ENCODE data around the gene TRH. TPM values are rescaled to one million over a fixed set of nuclear protein-coding genes. Genes with fewer than 3 reads are reported as not detected.
"Not testable (repeated sequence)": the region's sequence is repeated elsewhere in the genome, so short reads cannot be mapped to it uniquely, and the experiment has no call there.

The TRH gene
- total RNA-seq, 1 donor from 2014 or later, result not detected

DNA sequence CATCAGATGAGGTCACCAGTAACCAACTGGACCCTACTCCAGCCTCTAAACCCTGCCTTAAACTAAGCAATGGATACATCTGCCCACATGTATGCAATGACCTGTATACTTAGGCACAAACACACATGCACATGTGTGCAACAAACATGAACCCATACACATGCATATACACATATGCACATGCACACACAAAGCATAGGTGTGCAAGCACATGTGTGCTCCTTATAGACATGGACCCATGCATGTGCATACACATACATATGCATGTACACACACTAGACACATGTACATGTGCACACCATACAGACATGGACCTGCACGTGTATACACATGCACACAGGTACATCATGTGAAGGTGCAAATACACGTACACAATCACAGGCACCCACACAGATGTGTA is 8.6 kb upstream of the TRH start:
- DNase-seq (ENCODE audit: low read depth), result no peak

DNA sequence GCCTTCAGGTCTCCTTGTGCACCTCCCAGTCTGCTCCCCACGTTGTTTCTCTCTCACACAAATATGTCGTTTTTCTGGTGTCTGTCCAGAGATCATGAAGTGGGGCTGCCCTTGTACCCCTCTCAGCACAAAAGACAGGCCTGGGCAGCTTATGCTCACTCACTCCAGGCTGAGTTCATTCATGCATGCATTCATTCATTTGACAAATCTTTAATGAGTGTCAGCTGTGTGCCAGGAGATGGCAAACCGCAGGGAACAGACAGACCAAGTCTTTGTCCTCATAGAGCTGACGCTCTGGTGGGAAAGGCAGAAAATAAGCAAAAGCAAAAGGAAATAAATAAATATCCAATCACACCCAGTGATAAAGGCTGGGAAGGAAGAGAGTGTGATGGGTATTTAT is 7.6 kb upstream of the TRH start:
- no peak for DNase-seq (ENCODE audit: low read depth)

DNA sequence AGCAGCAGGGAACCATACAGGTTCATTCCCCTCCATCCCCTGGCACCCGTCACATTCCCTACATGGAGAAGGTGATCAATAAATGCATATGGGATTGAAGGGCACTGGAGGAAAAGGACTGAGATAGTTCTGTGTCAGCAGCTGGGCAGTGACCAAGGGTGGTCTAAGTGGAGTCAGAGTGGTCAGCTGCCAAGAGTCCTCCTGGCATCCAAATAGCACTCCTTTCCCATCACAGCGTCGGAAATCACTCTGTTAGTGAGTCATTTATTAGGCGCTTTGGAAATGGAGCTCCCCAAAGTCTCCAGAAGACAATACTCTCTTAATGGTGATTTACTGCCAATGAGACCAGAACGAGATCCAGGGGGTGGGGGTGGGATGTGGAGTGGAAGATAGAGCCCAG is 6.8 kb upstream of the TRH start:
- no peak for DNase-seq (ENCODE audit: low read depth)

DNA sequence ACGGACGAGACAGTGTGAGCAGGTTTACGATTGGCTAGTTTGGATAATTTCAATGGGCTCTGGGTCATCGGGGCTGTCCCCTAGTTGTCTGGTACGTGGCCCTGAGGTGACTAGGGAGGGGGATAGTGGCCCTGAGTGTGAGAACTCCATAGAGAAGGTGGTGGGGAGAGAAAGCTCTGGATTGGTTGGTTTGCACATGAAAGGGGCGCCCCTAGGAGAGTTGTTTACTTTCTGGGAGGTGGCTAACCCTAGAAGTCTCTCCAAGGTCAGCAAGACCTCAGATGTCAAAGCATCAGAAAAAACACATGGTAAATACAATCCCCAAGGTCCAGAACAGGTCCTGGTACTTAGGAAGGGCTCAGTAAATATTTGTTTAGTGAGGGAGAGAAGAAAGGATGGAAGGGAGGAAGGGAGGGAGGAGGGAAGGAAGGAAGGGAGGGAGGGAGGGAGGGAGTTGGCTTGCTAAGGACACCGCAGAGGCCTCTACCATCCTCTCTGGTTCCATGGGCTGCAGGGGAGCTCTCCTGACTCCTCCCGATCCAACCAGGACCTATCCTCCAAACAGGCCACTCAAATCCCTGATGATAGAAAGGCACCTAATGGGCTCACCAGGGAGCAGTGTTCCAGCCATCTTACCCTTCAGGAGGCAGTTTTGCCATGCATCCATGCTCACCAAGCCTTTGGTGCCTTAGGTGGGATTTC is 3.0 kb upstream of the TRH start:
- DNase-seq (ENCODE audit: low read depth), result no peak

DNA sequence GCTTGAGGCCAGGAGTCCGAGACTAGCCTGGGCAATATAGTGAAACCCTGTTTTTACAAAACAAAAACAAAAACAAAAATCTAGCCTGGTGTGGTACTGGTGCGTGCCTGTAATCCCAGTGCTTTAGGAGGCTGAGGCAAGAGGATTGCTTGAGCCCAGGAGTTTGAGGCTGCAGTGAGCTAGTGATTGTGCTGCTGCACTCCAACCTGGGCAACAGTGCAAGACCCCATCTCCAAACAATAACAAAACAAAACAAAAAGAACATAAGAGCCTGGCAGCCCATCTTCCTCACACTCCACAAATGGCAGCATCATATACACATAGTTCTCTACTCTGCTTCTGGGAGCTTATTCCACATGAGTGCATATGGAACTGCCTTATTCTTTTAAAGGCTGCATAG is 2.2 kb upstream of the TRH start:
- no peak for DNase-seq (ENCODE audit: low read depth)

DNA sequence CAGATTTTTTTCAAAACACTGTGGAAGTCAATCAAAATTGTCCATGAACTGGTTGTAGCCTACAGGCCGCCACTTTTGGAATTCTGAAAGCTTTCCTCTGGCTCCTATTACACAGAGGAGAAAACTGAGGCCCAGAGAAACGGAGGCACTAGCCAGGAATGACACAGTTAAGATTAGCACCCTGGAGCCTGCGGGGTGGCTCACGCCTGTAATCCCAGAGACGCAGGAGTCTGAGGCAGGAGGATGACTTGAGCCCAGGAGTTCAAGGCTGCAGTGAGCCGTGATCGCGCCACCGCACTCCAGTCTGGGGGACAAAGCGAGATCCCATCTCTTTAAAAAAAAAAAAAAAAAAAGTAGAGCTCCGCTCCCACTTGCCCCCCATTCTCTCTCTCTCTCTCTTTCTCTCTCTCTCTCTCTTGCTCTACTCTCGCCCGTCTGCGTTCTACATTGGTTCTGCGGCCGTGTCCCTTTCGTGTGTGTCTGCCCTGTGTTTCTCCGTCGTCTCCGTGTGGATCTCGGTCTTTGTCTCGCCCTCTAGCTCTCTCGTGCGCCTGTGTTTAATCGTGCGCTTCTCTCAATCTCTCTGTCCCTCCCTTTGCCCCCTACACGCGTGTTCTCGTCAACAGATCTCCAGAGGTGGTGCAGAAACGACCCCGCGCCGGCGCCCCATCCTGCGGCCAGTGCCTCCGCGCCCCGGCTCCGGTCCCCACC is 512 bp upstream of the TRH start:
- no peak for DNase-seq (ENCODE audit: low read depth)

DNA sequence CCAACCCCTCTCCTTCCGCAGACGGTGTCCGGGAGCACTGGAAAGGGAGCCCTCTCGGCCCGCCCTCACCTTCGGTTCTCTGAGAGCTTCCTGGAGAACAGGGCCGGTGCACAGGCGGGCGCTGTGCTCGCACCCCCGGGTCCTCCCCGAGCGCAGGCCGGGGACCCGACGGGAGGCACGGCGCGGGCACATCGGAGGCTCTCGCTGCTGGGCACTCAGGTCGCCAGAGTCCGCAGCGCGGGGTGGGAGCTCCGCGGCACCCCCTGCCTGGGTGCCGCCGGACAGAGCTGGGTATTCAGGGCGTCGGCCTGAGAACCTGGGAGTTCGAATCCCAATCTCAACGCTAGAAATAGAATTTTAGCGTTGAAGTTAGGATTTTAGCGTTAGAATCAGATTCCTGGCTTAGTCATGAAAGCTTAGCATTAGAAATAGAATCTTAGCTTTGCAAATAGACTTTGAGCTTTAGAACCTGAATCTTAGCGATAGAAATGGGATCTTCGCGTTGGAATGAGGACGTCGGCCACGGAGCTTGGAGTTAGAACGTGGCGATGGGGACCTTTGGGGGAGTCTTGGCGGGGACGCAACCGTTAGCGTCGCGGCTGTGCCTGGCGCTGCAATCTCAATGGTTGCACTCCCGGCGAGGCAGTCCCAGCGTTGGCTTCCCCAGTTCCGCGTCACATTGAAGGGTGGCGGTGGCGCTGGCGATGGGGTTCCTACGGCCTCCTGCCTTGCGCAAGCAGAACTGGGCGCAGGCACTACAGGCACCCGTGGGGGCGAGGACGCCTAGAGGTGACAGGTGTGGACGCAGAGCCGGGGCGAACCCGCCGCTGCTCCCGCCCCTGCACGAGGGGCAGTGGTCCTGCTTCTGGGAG is 549 bp downstream of the TRH start:
- no peak for DNase-seq (ENCODE audit: low read depth)

DNA sequence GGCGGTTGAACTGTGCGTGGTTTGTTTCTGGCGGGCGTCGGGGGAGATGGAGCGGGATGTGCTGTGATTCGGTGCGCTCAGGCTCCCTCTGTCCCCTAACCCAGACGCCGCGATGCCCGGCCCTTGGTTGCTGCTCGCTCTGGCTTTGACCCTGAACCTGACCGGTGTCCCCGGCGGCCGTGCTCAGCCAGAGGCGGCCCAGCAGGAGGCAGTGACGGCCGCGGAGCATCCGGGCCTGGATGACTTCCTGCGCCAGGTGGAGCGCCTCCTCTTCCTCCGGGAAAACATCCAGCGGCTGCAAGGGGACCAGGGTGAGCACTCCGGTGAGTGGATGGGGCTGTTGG is 1.2 kb downstream of the TRH start:
- DNase-seq (ENCODE audit: low read depth), result no peak

DNA sequence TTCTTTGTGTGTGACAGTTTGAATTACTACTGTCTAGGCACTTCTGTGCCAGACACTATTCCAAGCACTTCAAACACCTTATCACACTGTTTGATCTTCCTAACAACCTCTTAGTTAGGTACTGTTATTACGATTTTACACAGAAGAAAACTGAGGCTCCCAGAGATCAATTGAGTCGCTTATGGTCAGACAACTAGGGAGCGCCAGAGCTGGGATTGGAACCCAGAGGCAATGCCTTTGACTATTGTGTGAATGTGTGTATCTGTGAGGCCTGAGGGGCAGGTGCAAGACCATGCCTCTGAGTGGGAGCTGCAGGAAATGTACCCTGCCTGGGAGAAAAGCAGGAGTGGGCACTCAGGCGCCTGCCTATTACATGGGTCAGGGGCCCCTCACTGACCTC is 1.8 kb downstream of the TRH start:
- DNase-seq (ENCODE audit: low read depth), result no peak

DNA sequence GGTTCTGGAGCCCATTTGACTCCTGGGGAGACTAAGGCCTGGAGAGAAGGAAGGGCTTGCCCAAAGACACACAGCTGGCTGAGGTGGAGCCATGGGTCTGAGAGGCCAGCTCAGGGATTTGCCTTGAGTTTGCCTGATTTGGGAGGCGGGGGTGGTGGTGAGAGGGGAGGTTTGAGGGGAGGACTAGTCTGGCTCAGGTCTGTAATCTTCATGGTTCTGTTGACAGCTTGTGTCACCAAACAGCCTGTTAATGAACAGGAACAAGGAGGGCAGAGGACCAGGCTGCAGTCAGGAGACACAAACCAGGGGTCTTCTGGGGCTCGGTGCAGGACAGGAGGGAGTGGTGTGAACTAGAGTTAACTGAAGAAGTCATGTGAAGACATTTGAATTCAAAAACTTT is 3.6 kb downstream of the TRH start:
- DNase-seq (ENCODE audit: low read depth), result no peak

DNA sequence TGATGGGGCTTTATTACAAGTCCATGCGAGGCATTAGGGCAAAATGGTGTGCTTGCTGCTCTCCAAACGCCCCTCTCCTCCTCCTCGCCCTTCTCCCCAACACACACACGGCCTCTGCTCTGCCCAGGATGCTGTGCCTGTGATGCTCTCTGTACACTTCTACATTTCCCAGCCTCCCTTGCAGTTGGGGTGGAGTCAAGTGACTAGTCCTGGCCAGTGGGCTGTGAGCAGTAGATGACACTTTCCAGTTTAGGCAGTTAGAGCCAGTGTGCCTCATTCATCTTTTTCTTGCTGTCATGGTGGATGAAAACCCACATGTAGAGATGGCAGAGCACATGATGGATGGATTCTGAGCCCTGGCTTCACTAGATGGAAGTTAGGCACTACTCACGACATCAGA is 5.4 kb downstream of the TRH start:
- no peak for DNase-seq (ENCODE audit: low read depth)

DNA sequence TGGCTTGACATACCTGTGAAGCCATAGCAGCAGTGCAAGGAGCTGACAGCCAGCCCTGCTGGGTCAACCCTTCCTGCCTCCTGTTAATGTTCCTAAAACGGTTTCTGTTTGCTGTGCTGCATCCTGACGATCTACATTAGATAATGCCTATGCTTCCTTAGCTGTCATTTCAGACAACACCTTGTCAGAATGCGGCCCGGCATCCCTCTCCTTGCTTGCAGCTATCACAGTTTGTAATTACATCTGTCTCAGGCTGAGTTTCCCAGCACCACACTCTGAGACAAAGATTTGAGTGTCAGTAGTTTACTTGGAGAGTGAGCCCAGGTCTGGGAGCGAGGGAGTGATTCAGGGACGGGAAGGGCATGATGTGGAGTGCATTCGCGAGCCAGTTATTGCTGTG is 9.0 kb downstream of the TRH start:
- no peak for DNase-seq (ENCODE audit: low read depth)

DNA sequence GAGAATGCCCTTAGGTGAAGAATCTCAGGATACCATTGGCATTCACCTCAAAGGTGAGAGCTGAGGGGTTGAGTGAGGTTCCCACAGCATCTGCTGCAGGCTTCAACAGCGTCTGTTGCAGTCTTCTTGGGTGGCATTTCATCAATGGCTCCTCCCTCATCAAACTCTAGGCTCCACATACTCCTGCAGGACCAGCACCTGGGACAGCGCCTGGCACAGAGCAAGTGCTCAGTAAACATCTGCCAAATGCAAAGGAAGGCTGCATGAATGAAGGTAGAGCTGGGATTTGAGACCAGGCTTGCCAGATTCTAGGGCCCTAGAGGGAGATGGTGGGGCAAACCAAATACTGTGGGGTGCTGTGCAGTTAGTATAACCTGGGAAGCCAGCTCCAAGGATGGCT is 9.6 kb downstream of the TRH start:
- DNase-seq (ENCODE audit: low read depth), result no peak

DNA sequence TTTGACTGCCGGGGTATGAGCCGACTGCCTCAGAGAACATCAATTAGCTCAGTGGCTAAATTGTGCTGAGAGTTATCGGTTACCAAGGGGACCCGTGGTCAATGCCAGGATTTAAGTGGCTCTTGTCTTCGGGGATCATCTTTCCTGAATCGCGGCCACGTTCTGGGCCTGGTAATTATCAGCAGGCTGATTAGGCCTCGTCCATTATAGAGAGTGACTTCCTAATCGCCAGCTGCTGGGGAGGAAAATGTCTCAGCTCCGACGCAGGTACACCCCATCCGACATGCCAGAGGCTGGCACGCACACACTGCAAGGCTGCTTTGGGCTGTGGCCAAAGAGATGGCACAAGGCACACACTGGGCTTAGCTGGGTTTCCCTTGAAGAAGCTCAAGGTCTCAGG is 10.6 kb downstream of the TRH start:
- DNase-seq (ENCODE audit: low read depth), result no peak

DNA sequence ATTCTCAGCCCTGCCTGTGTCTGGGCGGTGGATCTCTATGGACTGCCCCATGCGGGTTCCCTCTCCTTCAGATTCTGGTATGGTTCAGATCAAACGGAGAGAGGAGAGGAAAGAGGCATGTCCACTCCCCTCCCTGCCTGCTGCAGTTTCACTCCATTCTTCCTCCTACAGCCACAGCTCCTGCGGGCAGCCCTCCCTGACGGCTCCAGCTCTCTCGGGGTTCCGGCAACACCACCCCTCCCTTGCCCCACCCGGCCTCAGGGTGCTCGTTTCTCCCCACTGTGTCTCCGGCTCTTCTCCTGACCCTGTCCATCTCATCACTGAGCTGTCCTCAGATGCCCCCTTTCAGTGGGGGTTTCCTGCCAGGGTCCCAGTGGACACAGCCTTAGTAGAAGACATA is 13.9 kb downstream of the TRH start:
- DNase-seq (ENCODE audit: low read depth), result no peak

DNA sequence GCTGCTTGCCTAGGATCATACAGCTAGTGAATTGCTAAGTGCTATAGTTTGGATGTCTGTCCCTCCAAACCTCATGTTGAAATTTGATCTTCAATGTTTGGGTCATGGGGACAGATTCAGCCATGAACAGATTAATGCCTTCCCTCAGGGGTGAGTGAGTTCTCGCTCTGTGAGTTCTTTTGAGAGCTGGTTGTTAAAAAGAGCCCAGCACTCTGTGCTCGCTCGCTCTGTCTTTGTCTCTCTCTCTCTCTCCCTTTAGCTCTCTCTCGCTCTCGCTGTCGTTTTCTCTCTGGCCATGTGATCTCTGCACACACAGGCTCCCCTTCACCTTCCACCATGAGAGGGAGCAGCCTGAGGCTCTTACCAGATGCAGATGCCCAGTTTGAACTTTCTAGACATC is 14.9 kb downstream of the TRH start:
- DNase-seq (ENCODE audit: low read depth), result no peak

DNA sequence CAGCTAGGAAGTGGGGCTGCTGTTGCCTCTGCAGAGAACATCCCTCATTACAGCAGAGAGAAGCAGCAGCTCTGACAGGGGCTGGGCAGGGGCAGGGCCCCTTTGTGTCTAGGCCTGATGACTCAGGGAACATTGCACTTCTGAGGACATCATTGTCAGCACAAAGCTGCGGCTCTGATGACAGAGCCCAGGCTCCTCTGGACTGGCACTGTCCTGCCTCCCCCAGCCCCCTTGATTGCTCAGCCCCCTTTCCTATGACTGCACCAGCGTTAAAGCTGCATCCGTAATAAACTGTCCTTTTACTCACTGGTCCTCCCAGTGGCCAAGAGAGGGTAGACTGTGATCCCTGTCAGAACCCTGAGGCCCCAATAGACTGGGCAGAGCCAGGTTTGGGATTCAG is 18.3 kb downstream of the TRH start:
- no peak for DNase-seq (ENCODE audit: low read depth)

DNA sequence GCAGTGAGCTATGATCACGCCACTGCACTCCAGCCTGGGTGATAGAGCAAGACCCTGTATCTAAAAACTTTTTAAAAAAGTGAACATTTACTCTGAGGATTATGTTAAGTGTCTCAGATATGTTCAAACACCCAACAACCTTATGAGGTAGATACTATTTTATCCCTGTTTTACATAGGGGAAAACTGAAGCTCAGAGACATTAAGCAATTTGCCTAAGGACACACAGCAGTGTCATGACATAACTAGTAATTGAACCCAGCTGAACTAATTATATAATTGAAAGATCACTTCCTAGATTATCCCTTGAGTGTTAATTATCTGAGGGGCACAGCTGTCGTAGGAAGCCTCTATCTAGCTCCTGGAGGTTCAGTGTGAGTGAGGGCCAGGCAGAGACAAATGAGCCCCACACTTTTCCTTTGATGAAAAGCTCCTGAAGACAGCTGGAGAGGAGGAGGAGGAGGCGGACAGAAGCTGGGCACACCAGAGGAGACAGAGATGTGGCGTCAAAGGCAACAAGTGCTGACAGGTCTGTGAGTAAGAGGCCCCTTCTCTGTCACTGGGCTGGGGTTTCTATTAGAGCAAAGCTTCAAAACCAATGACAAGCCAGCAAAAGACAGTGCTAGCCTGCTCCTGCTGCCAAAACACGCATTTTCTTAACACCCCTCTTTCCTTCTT is 20.5 kb downstream of the TRH start:
- DNase-seq (ENCODE audit: low read depth), result no peak

DNA sequence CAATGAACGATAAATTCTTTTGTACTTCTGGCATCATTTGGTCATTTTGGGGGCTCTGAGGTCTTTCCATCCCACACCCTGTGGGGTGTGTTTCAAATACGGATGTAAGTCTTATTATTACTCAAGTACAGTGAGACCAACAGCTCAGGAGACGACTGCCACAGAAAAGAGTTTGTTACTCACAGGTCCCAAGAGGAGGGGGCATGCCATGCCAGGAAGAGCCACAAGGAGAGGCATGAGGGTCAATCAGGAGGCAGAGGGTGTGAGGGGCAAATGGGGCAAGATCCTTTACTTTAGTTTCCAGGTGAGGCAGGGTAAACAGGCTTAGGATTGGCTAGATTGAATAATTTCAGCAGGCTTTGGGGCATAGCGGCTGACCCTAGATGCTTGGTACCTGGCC is 21.6 kb downstream of the TRH start:
- no peak for DNase-seq (ENCODE audit: low read depth)

DNA sequence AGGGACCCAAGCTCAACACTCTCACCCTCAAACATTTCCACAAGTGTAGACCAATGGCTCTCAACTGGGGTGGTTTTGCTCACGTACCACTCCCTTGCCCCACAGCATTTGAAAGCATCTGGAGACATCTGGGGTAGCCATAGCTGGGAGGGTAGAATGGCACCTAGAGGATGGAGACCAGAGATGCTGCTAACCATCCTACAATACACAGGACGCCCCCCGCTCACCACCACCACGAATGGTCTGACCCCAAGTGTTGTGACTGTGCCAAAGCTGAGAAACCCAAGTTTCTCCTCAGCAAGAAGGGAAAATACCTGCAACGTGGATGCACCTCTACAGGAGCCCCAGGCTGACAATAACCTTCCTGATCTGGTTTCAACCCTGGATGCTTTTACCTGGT is 24.7 kb downstream of the TRH start:
- DNase-seq (ENCODE audit: low read depth), result not testable (repeated sequence)

DNA sequence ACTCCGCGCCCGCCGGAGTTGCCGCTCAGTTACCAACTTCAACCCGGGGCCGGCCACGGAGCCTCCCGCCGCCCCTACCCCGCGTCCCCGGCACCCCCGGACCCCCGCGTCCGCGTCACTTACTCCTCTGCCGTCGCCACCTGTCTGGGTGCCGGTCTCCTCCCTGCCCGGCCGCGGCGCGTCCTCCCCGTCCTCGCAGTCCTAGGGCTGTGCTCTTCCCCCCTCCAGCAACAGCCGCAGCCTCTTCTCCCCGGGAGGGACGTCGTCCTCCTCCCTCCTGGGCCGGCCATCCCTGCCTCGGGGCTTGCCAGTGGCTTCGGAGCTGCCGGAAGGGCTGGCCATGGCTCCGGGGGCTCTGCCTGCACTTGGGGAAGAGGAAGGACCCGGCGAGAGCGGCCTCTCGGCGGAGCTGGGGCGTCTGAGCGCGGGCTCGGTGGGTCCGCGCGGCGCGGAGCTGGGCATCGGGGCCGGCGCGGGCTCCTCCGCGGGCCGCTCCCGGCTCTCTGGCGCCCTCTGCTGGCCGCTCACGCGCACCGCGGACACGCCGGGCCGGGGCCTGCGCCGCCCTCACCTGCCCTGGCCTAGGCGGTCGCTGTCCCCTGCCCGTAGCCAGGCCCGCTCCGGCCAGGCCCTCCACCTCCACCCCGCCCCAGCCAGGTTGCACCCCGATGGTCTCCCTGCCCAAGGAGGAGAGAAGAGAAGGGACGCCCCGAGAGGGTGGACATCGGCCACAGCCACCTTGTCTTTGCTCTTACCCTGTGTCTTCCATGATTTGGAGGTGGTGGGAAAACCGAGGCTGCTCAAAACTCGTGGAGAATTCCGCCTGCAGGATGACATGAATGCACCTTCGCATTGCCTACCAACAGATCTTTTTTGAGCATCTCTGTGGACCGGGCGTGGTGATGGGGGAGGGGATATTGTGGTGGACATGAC is 28.4 kb downstream of the TRH start:
- not testable (repeated sequence) for DNase-seq (ENCODE audit: low read depth)
